BJ (cell line): ENCODE data around the gene GALNS. TPM values are rescaled to one million over a fixed set of nuclear protein-coding genes. Genes with fewer than 3 reads are reported as not detected.
"Not testable (repeated sequence)": the region's sequence is repeated elsewhere in the genome, so short reads cannot be mapped to it uniquely, and the experiment has no call there.

Experiments
- CTCF ChIA-PET: fragments of 350-600 bp; formaldehyde crosslinking; extraction: SDS; loops from one replicate; lab custom pipeline; 2021; ENCODE audit warnings: antibody characterized with exemption, inconsistent platforms; lab: Yijun Ruan, JAX
- POLR2A ChIA-PET: fragments of 300-600 bp; sonication (Branson Sonifier 250); formaldehyde crosslinking; extraction: SDS; loops from one replicate; lab custom pipeline; 2021; ENCODE audit warnings: antibody characterized with exemption; lab: Charles Lee
- DNase-seq: peaks from one replicate; pipeline ENCODE4 v3.0.0-alpha.2; 2011; ENCODE audit warnings: low read depth
- H3K27me3 ChIP-seq: 2 replicates; pipeline ENCODE4 v1.6.0; 2011; ENCODE audit warnings: low read length; ENCODE audit not compliant: control insufficient read depth, insufficient read depth
- H3K36me3 ChIP-seq: 2 replicates; pipeline ENCODE4 v1.5.1; 2011; ENCODE audit warnings: low read length; ENCODE audit not compliant: control insufficient read depth, insufficient read depth
- H3K4me3 ChIP-seq: 2 replicates; pipeline ENCODE4 v1.5.1; 2011; ENCODE audit warnings: low read depth, mild to moderate bottlenecking, control low read depth, low read length
- CTCF ChIP-seq: IDR thresholded peaks from 2 replicates; pipeline ENCODE4 v1.5.1; 2011; ENCODE audit warnings: low read depth, mild to moderate bottlenecking, control low read depth, inconsistent platforms, low read length, moderate library complexity; ENCODE audit not compliant: insufficient read depth
- polyA plus RNA-seq: library from polyadenylated mRNA; depleted of rRNA; stranded (reverse); fragments of >200 nt; gene quantifications from 2 replicates; pipeline ENCODE4 v1.2.3, GENCODE V29; 2011

Gene GALNS
- polyA plus RNA-seq, 1 experiment = 9.7 TPM

GRCh38 chr16:88773812-88774291, 82.9 kb downstream of the GALNS start:
- Histone ChIP-seq H3K36me3 (peaks cover 1% of the 10 kb centered on the region; the same call in 1 of the 2 replicates), H3K27me3 (no peaks in the 10 kb centered on the region), H3K4me3 (no peak overlapping the region)
- TF ChIP-seq CTCF = no peak
- CTCF ChIA-PET = interaction anchor here (0.9 to 5.1 kb wide), 7 partner anchors 9 to 37 kb away, joined by 3 to 26 read pairs (median 5); partner anchors contain the start of gene PIEZO1
- DNase-seq = peak; percentile 68
- POLR2A ChIA-PET = no interaction called here

GRCh38 chr16:88772871-88773811, 83.6 kb downstream of the GALNS start:
- peak; percentile 71 for DNase-seq
- POLR2A ChIA-PET = interaction anchor here (0.6 to 1.3 kb wide), 2 partner anchors 8 to 203 kb away, joined by 3 read pairs; partner anchors contain the start of gene ZC3H18
- Histone ChIP-seq H3K27me3 (no peaks in the 10 kb centered on the region), H3K4me3 (no peak overlapping the region), H3K36me3 (peaks cover 1% of the 10 kb centered on the region; the same call in 1 of the 2 replicates)
- TF ChIP-seq CTCF = no peak
- CTCF ChIA-PET = interaction anchor here (0.9 to 5.1 kb wide), 9 partner anchors 8 to 36 kb away, joined by 3 to 26 read pairs (median 5); partner anchors contain the start of gene PIEZO1

- H3K27me3 ChIP-seq, H3K36me3 ChIP-seq, H3K4me3 ChIP-seq, POLR2A ChIA-PET, DNase-seq: not testable (repeated sequence)
- CTCF ChIA-PET = interaction anchor here (1.2 to 5.1 kb wide), 4 partner anchors 8 to 35 kb away, joined by 3 to 26 read pairs (median 17); no protein-coding TSS in a partner anchor
Measured at GRCh38 chr16:88771781-88772180, 85.0 kb downstream of the GALNS start.

GRCh38 chr16:88771294-88771772, 85.4 kb downstream of the GALNS start:
- Histone ChIP-seq H3K27me3 (no peaks in the 10 kb centered on the region), H3K4me3 (no peak overlapping the region), H3K36me3 (peaks cover under 1% of the 10 kb centered on the region; the same call in 1 of the 2 replicates)
- CTCF ChIA-PET = interaction anchor here (0.9 to 5.1 kb wide), 4 partner anchors 10 to 34 kb away, joined by 3 to 26 read pairs (median 17); no protein-coding TSS in a partner anchor
- POLR2A ChIA-PET = no interaction called here
- DNase-seq = no peak
- TF ChIP-seq CTCF = no peak

- Histone ChIP-seq H3K4me3 (no peak overlapping the region), H3K27me3 (no peaks in the 10 kb centered on the region), H3K36me3 (no peaks in the 10 kb centered on the region; the same call in 1 of the 2 replicates)
- TF ChIP-seq CTCF = no peak
- no peak for DNase-seq
- CTCF ChIA-PET = interaction anchor here (0.9 to 5.1 kb wide), 3 partner anchors 15 to 34 kb away, joined by 3 to 26 read pairs (median 18); no protein-coding TSS in a partner anchor
- POLR2A ChIA-PET = no interaction called here
Measured at GRCh38 chr16:88770461-88771293, 86.1 kb downstream of the GALNS start.
